ENCODE results near the gene HEYL. TPM values are rescaled to one million over a fixed set of nuclear protein-coding genes. Genes with fewer than 3 reads are reported as not detected.
"Not testable (repeated sequence)": the region's sequence is repeated elsewhere in the genome, so short reads cannot be mapped to it uniquely, and the experiment has no call there.

The HEYL gene
- total RNA-seq, 1 donor from 2014 or later = 0.10 TPM

GRCh38 chr1:39603677-39604076 lies 35.8 kb downstream of the HEYL start:
- DNase-seq (ENCODE audit: low read depth) = not testable (repeated sequence)

- not testable (repeated sequence) for DNase-seq (ENCODE audit: low read depth)
Observed at GRCh38 chr1:39601667-39602255, 37.7 kb downstream of the HEYL start.

DNA sequence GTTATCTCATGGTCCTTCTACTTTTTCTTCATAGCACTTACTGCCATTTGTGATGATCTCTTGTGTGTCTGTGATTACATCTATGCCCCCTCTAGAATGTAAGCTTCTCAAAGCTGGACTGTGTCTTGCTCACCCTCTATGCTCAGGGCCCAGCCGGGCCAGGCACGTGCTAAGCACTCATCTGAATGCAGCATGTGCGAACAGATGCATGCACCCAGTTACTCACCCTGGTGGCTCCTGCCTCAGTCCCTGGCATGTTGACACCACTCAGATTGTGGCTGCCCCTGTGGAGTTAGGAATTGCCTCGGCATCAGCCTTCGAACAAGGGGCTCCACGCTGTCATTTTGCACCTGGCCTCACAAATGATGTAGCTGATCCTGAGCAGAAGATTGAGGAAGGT lies 43.3 kb downstream of the HEYL start:
- DNase-seq (ENCODE audit: low read depth) = no peak

DNA sequence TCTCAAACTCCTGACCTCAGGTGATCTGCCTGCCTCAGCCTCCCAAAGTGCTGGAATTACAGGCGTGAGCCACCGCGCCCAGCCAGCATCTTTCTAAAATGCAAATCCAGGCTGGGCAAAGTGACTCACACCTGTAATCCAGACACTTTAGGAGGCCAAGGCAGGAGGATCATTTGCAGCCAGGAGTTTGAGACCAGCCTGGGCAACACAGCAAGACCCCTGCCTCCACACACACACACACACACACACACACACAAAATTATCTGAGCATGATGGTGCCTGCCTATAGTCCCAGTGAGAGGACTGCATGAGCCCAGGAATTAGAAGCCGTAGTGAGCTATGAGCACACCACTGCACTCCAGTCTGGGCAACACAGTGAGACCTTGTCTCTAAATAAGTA lies 46.1 kb downstream of the HEYL start:
- DNase-seq (ENCODE audit: low read depth) = no peak

- no peak for DNase-seq (ENCODE audit: low read depth)
Observed at GRCh38 chr1:39592069-39592468, 47.4 kb downstream of the HEYL start.

DNA sequence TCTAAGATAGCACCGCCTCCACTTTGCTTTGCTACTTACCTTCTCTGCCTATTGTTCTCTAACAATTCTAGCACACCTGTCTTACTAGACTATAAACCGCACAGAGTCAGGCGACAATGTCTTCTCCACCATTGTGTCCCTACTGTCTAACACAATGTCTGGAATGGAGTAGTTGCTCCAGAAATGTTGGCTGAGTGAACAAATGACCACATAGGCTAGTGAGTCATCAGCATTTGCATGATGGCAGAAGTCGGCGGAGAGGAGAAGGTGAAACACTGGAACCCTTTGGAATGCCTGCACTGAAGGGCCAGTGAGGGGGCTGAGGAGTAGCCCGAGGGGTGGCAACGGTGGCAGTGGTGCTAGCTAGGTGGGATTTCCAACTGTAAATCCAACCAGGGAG lies 48.9 kb downstream of the HEYL start:
- DNase-seq (ENCODE audit: low read depth) = peak; percentile 47

GRCh38 chr1:39585933-39586332 lies 53.5 kb downstream of the HEYL start:
- no peak for DNase-seq (ENCODE audit: low read depth)

- no peak for DNase-seq (ENCODE audit: low read depth)
Observed at GRCh38 chr1:39576016-39576657, 63.3 kb downstream of the HEYL start.

DNA sequence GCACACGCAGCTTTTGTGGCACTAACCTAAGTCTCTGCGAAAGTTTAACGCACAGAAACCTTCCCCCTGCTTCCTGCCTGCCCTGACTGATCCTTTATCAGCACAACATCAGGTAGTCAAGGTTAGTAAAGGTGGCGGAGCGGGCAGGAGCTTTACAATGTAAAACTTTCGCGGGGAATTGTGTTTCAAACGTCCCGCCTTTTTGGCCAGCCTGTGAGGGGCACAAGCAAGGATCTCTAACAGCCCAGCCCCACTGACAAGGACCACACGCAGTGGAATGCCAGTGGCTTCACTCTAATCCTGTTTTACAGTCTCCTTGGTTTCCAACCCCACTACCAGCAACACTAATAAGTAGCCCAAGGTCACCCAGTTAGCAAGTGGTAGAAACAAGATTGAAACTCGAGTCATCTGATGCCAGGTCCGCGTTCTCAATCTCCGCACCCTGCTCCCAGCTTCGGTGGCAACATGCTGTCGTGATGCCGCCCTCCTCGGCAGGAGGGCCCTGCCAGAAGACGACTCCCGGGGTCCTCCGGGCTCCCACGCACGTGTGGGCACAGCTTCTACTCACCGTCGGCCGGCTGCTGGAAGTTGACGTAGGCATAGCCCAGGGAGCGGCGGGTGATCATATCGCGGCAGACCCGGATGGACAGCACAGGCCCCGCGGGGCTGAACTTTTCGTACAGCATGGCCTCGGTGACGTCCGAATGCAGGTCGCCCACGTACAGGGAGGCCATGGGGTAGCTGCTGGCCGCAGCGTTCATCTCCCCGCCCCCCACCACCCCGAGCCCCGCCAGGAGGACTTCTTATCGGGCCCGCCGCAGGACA lies 64.0 kb downstream of the HEYL start:
- peak; percentile 23 for DNase-seq (ENCODE audit: low read depth)

DNA sequence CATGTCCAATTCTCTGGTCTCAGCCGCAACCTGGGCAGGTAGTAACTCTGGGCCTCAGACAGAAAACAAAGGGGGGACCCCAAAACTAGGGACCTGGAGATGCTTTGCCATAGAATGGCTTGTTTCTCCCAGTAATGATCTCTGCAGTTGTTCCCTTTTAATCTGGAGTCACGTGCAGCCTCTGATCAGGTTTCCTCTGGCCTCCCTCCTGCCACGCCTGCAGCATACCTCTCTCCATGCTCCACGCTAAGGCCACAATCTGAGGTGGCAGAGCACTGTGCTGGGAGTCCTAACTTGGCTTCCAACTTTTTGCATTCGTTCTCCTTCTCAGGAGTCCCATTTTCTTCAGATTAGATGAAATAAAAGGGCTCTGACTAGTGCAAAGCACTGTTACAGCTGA lies 64.8 kb downstream of the HEYL start:
- no peak for DNase-seq (ENCODE audit: low read depth)

Other genes with a start within 250 kb of the HEYL start
- 0.10 TPM in 1 of 2 replicates, not detected in the other for gene BMP8A, start 148.0 kb downstream of the HEYL start, total RNA-seq
- 131 and 248 TPM in 2 replicates for gene PABPC4, start 62.9 kb downstream of the HEYL start, total RNA-seq
- gene NT5C1A, start 32.5 kb upstream of the HEYL start, total RNA-seq = 0.94 TPM in 1 of 2 replicates, not detected in the other
- 0.17 and 4.4 TPM in 2 replicates for gene HPCAL4, start 51.8 kb upstream of the HEYL start, total RNA-seq
- 35.1 and 39.9 TPM in 2 replicates for gene PPIE, start 99.2 kb upstream of the HEYL start, total RNA-seq
- gene OXCT2, start 131.7 kb upstream of the HEYL start, total RNA-seq = 0.65 and 8.7 TPM in 2 replicates
- gene BMP8B, start 149.2 kb upstream of the HEYL start, total RNA-seq = 1.3 and 2.3 TPM in 2 replicates
- gene TRIT1, start 243.9 kb upstream of the HEYL start, total RNA-seq = 26.4 and 35.3 TPM in 2 replicates